ENCODE data around the gene C2orf69. TPM values are rescaled to one million over a fixed set of nuclear protein-coding genes. Genes with fewer than 3 reads are reported as not detected.

Gene C2orf69
- total RNA-seq, 1 experiment from 2014 or later = 29.9 TPM

GRCh38 chr2:199901942-199902341, 9.2 kb upstream of the C2orf69 start:
- Mint-ChIP-seq H3K27ac (no peak overlapping the region), H3K9me3 (no peaks in the 10 kb centered on the region), H3K4me1 (0 out of 2 replicates have a peak, but pooled peaks cover 3% of the 10 kb centered on the region), H3K4me3 (no peak overlapping the region), H3K36me3 (no peaks in the 10 kb centered on the region), H3K27me3 (ENCODE audit: low read depth) (no peaks in the 10 kb centered on the region; the same call in 1 of the 2 replicates)
- ChIA-PET POLR2A (no interaction called here), CTCF (no interaction called here)
- TF ChIP-seq PRRX2 (CRISPR knock-in tag; IDR thresholded peaks at IDR 0.05) = no peak
- TF ChIP-seq, protein P1, sequence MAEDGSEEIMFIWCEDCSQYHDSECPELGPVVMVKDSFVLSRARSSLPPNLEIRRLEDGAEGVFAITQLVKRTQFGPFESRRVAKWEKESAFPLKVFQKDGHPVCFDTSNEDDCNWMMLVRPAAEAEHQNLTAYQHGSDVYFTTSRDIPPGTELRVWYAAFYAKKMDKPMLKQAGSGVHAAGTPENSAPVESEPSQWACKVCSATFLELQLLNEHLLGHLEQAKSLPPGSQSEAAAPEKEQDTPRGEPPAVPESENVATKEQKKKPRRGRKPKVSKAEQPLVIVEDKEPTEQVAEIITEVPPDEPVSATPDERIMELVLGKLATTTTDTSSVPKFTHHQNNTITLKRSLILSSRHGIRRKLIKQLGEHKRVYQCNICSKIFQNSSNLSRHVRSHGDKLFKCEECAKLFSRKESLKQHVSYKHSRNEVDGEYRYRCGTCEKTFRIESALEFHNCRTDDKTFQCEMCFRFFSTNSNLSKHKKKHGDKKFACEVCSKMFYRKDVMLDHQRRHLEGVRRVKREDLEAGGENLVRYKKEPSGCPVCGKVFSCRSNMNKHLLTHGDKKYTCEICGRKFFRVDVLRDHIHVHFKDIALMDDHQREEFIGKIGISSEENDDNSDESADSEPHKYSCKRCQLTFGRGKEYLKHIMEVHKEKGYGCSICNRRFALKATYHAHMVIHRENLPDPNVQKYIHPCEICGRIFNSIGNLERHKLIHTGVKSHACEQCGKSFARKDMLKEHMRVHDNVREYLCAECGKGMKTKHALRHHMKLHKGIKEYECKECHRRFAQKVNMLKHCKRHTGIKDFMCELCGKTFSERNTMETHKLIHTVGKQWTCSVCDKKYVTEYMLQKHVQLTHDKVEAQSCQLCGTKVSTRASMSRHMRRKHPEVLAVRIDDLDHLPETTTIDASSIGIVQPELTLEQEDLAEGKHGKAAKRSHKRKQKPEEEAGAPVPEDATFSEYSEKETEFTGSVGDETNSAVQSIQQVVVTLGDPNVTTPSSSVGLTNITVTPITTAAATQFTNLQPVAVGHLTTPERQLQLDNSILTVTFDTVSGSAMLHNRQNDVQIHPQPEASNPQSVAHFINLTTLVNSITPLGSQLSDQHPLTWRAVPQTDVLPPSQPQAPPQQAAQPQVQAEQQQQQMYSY (CRISPR knock-in tag; IDR thresholded peaks at IDR 0.05) = no peak
- TF ChIP-seq, protein P2, sequence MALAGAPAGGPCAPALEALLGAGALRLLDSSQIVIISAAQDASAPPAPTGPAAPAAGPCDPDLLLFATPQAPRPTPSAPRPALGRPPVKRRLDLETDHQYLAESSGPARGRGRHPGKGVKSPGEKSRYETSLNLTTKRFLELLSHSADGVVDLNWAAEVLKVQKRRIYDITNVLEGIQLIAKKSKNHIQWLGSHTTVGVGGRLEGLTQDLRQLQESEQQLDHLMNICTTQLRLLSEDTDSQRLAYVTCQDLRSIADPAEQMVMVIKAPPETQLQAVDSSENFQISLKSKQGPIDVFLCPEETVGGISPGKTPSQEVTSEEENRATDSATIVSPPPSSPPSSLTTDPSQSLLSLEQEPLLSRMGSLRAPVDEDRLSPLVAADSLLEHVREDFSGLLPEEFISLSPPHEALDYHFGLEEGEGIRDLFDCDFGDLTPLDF (CRISPR knock-in tag; IDR thresholded peaks at IDR 0.05) = no peak
- no peak for TF ChIP-seq ZNF416 (CRISPR knock-in tag; IDR thresholded peaks at IDR 0.05)
- TF ChIP-seq FOXJ3 (CRISPR knock-in tag; IDR thresholded peaks at IDR 0.05; ENCODE audit: borderline replicate concordance) = no peak
- TF ChIP-seq JUN (CRISPR knock-in tag; IDR thresholded peaks at IDR 0.05) = no peak
- ATAC-seq (no peak), DNase-seq (ENCODE audit: low spot score) (no peak)

DNA sequence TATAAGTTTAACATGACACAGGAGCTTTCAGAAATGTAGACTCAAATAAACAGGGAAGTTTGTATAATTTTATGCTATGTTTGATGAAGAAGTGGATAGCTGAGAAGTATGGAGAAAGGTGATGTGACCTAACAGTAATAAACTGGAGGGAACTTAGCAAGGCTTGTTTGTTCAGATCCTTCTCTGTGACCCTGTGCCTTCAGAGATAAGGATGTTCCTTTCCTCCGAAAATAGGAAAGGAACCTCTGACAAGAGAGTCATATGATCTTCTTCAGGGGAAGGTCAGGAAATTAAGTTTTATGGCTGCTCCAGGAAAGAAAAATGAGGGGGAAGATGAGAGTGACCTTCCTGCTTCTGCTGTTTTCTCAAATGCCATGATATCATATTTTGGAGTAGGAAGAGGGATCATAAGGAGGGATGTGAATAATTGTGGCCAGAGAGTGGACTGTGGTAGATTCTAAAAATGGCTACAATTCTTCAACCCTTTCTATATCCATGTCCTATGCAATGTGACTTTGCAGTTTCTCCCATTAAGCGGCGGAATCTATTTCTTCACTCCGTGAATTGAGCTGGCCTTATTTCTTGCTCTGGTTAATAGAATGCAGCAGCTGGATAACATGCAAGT, 8.5 kb upstream of the C2orf69 start:
- CTCF ChIA-PET = no interaction called here
- TF ChIP-seq JAZF1 (CRISPR knock-in tag; IDR thresholded peaks at IDR 0.05) (no peak), ZNF121 (CRISPR knock-in tag; IDR thresholded peaks at IDR 0.05) (no peak), ZNF512 (CRISPR knock-in tag; IDR thresholded peaks at IDR 0.05; ENCODE audit: borderline replicate concordance) (no peak), TEAD1 (CRISPR knock-in tag; IDR thresholded peaks at IDR 0.05) (no peak)
- no peak overlapping the region for H3K4me3 Mint-ChIP-seq
- H3K9me3 Mint-ChIP-seq = no peaks in the 10 kb centered on the region
- POLR2A ChIA-PET = no interaction called here
- H3K36me3 Mint-ChIP-seq = no peaks in the 10 kb centered on the region
- 0 out of 2 replicates have a peak, but pooled peaks cover 3% of the 10 kb centered on the region for H3K4me1 Mint-ChIP-seq
- DNase-seq (ENCODE audit: low spot score) (no peak), ATAC-seq (no peak)
- no peak overlapping the region for H3K27ac Mint-ChIP-seq
- H3K27me3 Mint-ChIP-seq (ENCODE audit: low read depth) = no peaks in the 10 kb centered on the region; the same call in 1 of the 2 replicates

- H3K4me3 Mint-ChIP-seq = no peak overlapping the region
- no peaks in the 10 kb centered on the region for H3K36me3 Mint-ChIP-seq
- no peak overlapping the region for H3K27ac Mint-ChIP-seq
- TF ChIP-seq ZNF423 (CRISPR knock-in tag; IDR thresholded peaks at IDR 0.05) = no peak
- no peak for TF ChIP-seq ATF6 (CRISPR knock-in tag; IDR thresholded peaks at IDR 0.05)
- no peak for TF ChIP-seq NR3C1 (CRISPR knock-in tag; conservative IDR thresholded peaks at IDR 0.05; ENCODE audit: low read depth)
- TF ChIP-seq IRF1 (CRISPR knock-in tag; IDR thresholded peaks at IDR 0.05) = no peak
- TF ChIP-seq NR1H2 (CRISPR knock-in tag; IDR thresholded peaks at IDR 0.05) = no peak
- ATAC-seq (no peak), DNase-seq (ENCODE audit: low spot score) (no peak)
- H3K4me1 Mint-ChIP-seq = 0 out of 2 replicates have a peak, but pooled peaks cover 3% of the 10 kb centered on the region
- H3K27me3 Mint-ChIP-seq (ENCODE audit: low read depth) = no peaks in the 10 kb centered on the region; the same call in 1 of the 2 replicates
- CTCF ChIA-PET = no interaction called here
- POLR2A ChIA-PET = interaction anchor here (0.6 kb wide), 1 partner anchor 8 kb away, joined by 3 read pairs; no protein-coding TSS in a partner anchor
- no peaks in the 10 kb centered on the region for H3K9me3 Mint-ChIP-seq
Measured at GRCh38 chr2:199903111-199903510, 8.0 kb upstream of the C2orf69 start.

Data from WTC11 (cell line).